GM23338 (cell line): ENCODE data around the gene OGT.
A peak's percentile ranks its signal among the peaks of the same experiment; 100 is the strongest.

ENCODE experiments used
- CTCF ChIP-seq, 2 experiments: fragments of 200-600 bp in 1 of 2; sonication (generic) in 1 of 2; conservative IDR thresholded peaks; 2 replicates each; pipeline versions ENCODE4 v1.5.1 to v1.6.1; 2016 to 2017; ENCODE audit warnings: antibody characterized with exemption in 2 of 2, low read depth in 2 of 2, mild to moderate bottlenecking in 2 of 2, moderate library complexity in 1 of 2
- EZH2 ChIP-seq: fragments of 200-600 bp; sonication (generic); IDR thresholded peaks from one replicate; pipeline ENCODE4 v1.8.0; 2017; ENCODE audit warnings: antibody characterized with exemption, mild to moderate bottlenecking, low read depth; ENCODE audit not compliant: unreplicated experiment
- POLR2AphosphoS5 ChIP-seq: IDR thresholded peaks from 2 replicates; pipeline ENCODE4 v1.6.1; 2016; ENCODE audit warnings: antibody characterized with exemption, low read depth

DNA sequence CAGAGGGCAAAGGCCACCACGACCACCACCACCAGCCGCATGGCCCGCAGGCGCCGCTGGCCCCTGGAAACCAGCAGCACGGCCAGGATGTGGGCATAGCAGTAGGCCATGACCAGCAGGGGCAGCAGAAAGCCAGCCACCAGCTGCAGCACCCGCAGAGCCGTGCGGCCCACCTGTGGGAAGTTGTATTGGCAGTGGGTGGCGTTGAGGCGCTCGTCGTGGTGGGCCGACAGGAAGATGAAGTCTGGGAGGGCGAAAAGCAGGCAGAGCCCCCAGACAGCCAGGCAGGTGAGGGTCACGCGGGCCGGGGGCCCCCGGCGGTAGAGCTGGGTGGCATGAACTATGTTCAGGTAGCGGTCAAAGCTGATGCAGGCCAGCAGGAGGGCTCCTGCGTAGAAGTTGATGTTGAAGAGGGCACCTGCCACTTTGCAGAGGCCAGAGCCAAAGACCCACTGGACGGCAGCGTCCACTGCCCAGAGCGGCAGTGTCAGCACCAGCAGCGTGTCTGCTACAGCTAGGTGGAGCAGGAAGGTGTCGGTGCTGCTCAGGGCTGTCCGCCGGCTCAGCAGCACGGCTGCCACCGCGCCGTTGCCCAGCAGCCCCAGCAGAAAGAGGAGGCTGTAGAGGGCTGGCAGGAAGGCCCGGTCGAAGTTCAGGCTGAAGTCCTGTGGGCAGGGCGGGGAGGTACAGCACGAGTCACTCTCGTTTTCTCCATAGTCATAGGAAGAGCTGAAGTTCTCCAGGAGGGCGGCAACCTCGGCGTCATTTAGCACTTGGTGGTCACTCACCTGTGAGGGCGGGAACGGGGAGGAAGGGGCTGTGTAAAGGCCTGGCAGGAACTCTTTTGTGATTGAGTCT is 84.0 kb downstream of the OGT start:
- peak in 1 of 2 experiments; percentile 32; a peak in 1 of 4 replicates for TF ChIP-seq CTCF (conservative IDR thresholded peaks at IDR 0.05; ENCODE audit: low read depth in 2 of 2)
- TF ChIP-seq POLR2AphosphoS5, result no peak
- TF ChIP-seq EZH2, result no peak
